Suprapubic skin (tissue), 4 donors: ENCODE results near the gene DSCAML1.

Source experiments
- EP300 ChIP-seq: sonication (generic); formaldehyde crosslinking; IDR thresholded peaks from one replicate; pipeline ENCODE4 v1.6.1; 2017; ENCODE audit warnings: antibody characterized with exemption
- POLR2A ChIP-seq, 2 donors: fragments of 450-650 bp; IDR thresholded peaks; one replicate each; pipeline ENCODE4 v1.6.1; 2017; ENCODE audit warnings: antibody characterized with exemption in 2 of 2, mild to moderate bottlenecking in 2 of 2, moderate library complexity in 2 of 2
- POLR2AphosphoS5 ChIP-seq, 3 donors: sonication (generic); formaldehyde crosslinking; IDR thresholded peaks; one replicate each; pipeline ENCODE4 v1.6.1; 2017; ENCODE audit warnings: antibody characterized with exemption in 3 of 3
- TF ChIP-seq, protein P1 (sequence below), 2 donors: fragments of 200-600 bp in 1 of 2; fragments of 450-650 bp in 1 of 2; sonication (generic) in 1 of 2; IDR thresholded peaks; one replicate each; pipeline ENCODE4 v1.5.1; 2016 to 2019; ENCODE audit warnings: antibody characterized with exemption in 2 of 2, mild to moderate bottlenecking in 1 of 2, moderate library complexity in 1 of 2

DNA sequence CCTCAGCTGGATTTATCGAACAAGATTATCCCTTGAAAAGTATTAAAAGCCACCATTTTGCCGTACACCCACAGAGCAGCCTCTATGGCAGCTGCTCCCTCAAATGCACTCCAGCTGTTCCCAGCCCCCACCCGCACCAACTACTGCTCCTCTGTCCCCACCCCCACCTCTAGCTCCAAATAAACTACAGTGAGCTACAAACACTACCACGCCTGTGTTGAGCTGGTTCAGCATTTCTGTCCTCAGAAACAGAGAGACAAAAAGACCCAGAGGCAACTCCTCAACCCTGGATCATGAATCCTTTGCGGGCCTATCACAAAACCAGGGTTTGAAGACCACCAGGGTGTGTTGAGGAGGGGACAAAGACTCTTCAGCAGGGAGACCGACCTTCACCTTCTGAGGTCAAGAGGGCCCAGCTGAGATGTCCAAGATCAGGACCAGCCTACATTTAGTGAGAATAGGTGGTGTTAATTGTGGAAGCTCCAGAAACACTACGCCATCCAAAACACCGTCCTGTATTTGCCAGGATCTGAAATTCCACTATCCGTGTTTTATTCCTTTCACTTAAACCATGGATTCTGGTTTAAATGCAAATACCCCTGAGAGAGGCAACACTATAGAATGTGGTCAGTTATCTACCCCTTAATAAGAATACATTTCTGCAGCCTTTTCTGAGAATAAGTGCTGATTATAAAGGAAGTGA, 195.9 kb downstream of the DSCAML1 start:
- TF ChIP-seq, protein P1, sequence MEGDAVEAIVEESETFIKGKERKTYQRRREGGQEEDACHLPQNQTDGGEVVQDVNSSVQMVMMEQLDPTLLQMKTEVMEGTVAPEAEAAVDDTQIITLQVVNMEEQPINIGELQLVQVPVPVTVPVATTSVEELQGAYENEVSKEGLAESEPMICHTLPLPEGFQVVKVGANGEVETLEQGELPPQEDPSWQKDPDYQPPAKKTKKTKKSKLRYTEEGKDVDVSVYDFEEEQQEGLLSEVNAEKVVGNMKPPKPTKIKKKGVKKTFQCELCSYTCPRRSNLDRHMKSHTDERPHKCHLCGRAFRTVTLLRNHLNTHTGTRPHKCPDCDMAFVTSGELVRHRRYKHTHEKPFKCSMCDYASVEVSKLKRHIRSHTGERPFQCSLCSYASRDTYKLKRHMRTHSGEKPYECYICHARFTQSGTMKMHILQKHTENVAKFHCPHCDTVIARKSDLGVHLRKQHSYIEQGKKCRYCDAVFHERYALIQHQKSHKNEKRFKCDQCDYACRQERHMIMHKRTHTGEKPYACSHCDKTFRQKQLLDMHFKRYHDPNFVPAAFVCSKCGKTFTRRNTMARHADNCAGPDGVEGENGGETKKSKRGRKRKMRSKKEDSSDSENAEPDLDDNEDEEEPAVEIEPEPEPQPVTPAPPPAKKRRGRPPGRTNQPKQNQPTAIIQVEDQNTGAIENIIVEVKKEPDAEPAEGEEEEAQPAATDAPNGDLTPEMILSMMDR (IDR thresholded peaks at IDR 0.05), result no peak
- TF ChIP-seq POLR2A (IDR thresholded peaks at IDR 0.05) (no peak), POLR2AphosphoS5 (IDR thresholded peaks at IDR 0.05) (no peak), EP300 (no peak)
